Upper lobe of right lung (tissue), 1 donor: Measurements from ENCODE around the gene SMAD6. TPM values are rescaled to one million over a fixed set of nuclear protein-coding genes. Genes with fewer than 3 reads are reported as not detected.

ENCODE experiments used
- ATAC-seq: fragments of 200-7000 bp; cut with Tn5 transposase; one replicate; pipeline ENCODE4 v1.9.1; 2020; ENCODE audit warnings: mild to moderate bottlenecking, moderate library complexity
- DNase-seq: peaks from one replicate; pipeline ENCODE4 v3.0.0-alpha.2; 2020
- H3K27ac ChIP-seq: fragments of 200-600 bp; one replicate; pipeline ENCODE4 v1.8.0; 2022
- H3K27me3 ChIP-seq: fragments of 200-600 bp; one replicate; pipeline ENCODE4 v1.8.0; 2022; ENCODE audit warnings: mild to moderate bottlenecking
- H3K36me3 ChIP-seq: fragments of 200-600 bp; one replicate; pipeline ENCODE4 v1.8.0; 2022
- H3K4me1 ChIP-seq: fragments of 200-600 bp; one replicate; pipeline ENCODE4 v1.8.0; 2022
- H3K4me3 ChIP-seq: fragments of 200-600 bp; one replicate; pipeline ENCODE4 v1.8.0; 2022; ENCODE audit warnings: mild to moderate bottlenecking
- H3K9me3 ChIP-seq: fragments of 200-600 bp; one replicate; pipeline ENCODE4 v1.8.0; 2022
- intact Hi-C: fragments of 100-400 bp; cut with DNase I; formaldehyde crosslinking; loops from one replicate; pipeline ENCODE4 v1.11.0; 2022
- total RNA-seq: library from RNA; stranded (reverse); fragmentation: NEBNext Ultra II Directional; extraction: Animal tissue kit (Norgen Biotek cat#: 25700); gene quantifications from one replicate; pipeline ENCODE4 v1.2.1, GENCODE V29; 2021
- TF ChIP-seq, protein P1 (sequence below): fragments of 200-600 bp; IDR thresholded peaks from one replicate; pipeline ENCODE4 v1.8.0; 2022; ENCODE audit warnings: antibody characterized with exemption
- donor health status: DM: no; HTN: yes; CAD: no; lungs with severe emphysema.

SMAD6 gene
- total RNA-seq, 1 donor from 2014 or later = 167 TPM

DNA sequence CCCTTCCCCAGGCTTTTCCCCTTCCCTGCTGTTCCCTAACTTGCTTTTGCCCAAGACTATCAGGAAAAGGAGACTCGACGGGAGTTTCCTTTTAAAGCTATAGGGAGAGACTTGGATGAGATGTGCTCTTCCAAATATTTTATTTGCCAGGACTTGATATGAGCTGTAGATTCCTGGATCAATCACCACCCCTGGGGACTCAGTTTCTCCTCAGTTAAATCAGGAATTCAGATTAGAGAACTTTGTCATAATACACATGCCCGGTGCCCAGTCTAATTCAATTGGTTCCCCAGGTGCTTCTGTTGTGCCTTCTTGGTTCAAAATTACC is 46.6 kb downstream of the SMAD6 start:
- no peaks in the 10 kb centered on the region for H3K36me3 ChIP-seq
- H3K4me3 ChIP-seq = no peak overlapping the region
- intact Hi-C loops = no loop called here
- ATAC-seq = no peak
- TF ChIP-seq, protein P1, sequence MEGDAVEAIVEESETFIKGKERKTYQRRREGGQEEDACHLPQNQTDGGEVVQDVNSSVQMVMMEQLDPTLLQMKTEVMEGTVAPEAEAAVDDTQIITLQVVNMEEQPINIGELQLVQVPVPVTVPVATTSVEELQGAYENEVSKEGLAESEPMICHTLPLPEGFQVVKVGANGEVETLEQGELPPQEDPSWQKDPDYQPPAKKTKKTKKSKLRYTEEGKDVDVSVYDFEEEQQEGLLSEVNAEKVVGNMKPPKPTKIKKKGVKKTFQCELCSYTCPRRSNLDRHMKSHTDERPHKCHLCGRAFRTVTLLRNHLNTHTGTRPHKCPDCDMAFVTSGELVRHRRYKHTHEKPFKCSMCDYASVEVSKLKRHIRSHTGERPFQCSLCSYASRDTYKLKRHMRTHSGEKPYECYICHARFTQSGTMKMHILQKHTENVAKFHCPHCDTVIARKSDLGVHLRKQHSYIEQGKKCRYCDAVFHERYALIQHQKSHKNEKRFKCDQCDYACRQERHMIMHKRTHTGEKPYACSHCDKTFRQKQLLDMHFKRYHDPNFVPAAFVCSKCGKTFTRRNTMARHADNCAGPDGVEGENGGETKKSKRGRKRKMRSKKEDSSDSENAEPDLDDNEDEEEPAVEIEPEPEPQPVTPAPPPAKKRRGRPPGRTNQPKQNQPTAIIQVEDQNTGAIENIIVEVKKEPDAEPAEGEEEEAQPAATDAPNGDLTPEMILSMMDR = no peak
- H3K27ac ChIP-seq = no peak overlapping the region
- H3K4me1 ChIP-seq = peaks cover 73% of the 10 kb centered on the region
- no peaks in the 10 kb centered on the region for H3K9me3 ChIP-seq
- no peaks in the 10 kb centered on the region for H3K27me3 ChIP-seq
- DNase-seq = no peak

DNA sequence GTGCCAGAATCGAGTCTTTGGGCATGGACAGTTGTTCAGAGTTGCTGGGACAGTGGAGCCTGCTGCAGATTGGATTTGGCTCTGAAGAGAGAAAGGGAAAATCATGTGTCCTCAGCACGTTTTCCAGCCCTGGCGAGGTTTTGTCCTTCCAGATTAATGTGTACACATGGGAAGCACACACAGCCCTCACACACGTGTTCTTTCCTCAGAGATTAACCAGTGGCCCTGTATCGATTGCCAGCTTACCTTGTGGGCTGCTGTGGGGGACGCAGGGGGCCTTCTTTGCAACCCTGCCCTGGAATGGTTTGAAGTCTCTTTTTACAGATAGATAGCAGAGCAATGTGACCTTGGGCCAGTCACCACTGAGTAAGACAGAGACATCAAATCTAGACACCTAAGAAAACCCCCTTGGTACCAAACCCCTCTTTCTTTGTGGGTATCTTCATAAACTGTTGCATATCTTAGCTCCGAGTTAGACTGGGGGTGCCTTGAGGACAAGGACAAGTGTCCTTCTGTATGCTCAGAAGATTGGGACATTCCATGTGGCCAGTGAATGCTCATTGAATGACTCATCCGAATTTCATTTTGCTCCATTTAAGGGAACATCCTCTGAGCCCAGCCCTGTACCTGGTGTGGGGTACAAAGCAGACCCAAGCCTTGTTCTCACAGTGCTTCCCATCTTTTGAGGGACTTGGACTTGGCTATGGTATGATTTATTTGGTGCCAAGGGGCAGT is 48.0 kb downstream of the SMAD6 start:
- H3K9me3 ChIP-seq = peaks cover 1% of the 10 kb centered on the region
- H3K27ac ChIP-seq = no peak overlapping the region
- H3K36me3 ChIP-seq = no peaks in the 10 kb centered on the region
- peaks cover 67% of the 10 kb centered on the region for H3K4me1 ChIP-seq
- intact Hi-C loops = no loop called here
- DNase-seq (peak; percentile 13), ATAC-seq (peak; percentile 5)
- H3K27me3 ChIP-seq = no peaks in the 10 kb centered on the region
- no peak overlapping the region for H3K4me3 ChIP-seq
- TF ChIP-seq, protein P1 = no peak

DNA sequence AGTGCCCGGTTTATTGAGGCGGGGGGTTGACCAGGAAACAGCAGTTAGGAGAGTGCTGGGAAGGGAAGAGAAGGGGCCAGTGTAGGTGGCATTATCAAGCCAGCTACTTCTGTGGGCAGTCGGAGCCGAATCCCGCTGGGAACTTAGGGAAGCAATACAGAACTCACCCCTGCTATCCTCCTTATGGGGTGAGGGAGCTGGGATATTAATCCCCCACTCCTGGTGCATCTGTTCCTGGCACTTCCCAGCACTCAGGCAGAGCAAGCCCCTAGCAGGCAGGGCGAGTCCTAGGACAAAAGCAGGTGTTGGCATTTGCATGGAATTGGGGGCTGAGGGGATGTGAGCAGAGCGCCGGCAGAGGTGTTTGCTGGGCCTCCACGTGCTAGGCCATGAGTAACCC is 48.6 kb downstream of the SMAD6 start:
- TF ChIP-seq, protein P1 = no peak
- H3K27me3 ChIP-seq = no peaks in the 10 kb centered on the region
- no peak overlapping the region for H3K4me3 ChIP-seq
- DNase-seq = peak; percentile 34
- intact Hi-C loops = no loop called here
- H3K9me3 ChIP-seq = peaks cover 7% of the 10 kb centered on the region
- no peak for ATAC-seq
- H3K4me1 ChIP-seq = peaks cover 65% of the 10 kb centered on the region
- H3K27ac ChIP-seq = no peak overlapping the region
- H3K36me3 ChIP-seq = no peaks in the 10 kb centered on the region

DNA sequence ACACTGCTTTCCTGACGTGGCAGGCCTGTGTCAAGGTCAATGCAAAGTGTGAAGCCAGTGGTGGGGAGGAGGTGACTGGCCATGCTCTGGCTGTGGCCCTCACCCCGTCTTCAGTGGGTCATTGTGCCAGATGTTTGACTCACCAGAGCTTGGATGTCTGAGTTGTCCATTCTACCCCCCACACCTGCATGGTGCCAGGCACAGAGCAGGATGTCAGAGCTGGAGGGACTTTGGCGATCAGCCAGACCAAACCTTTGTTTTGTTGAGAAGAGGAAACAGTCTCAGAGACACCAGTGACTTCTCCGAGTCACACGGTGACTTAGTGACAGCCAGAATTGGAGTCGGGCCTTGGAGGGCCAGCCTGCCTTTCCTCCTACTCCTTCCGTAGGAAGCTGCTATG is 49.5 kb downstream of the SMAD6 start:
- Histone ChIP-seq H3K4me1 (peaks cover 64% of the 10 kb centered on the region), H3K27ac (peak overlapping the region; percentile 1), H3K36me3 (no peaks in the 10 kb centered on the region), H3K4me3 (no peak overlapping the region), H3K9me3 (peaks cover 7% of the 10 kb centered on the region), H3K27me3 (no peaks in the 10 kb centered on the region)
- intact Hi-C loops = no loop called here
- ATAC-seq = peak; percentile 37
- peak; percentile 53 for DNase-seq
- TF ChIP-seq, protein P1 = no peak

DNA sequence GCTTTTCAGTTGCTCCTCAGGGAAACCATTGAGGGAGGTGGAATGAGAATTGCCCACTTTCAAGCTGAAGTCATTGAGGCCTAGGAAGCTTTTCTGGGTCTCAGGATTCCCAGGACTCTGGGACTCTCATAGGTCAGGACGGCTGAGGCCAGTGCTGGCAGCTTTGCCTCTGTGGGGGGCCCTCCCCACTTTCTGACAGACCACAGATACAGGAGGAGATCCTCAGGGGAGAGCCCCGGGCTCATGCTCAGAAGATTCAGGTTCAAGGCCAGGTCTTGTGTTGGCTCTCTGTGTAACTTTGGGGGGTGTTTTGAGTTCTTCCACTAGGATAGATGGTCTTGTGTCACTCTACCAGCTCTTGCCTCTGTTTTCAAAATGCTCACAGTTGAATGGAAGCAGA is 50.0 kb downstream of the SMAD6 start:
- H3K4me1 ChIP-seq = peaks cover 65% of the 10 kb centered on the region
- peaks cover 7% of the 10 kb centered on the region for H3K9me3 ChIP-seq
- TF ChIP-seq, protein P1 = no peak
- H3K4me3 ChIP-seq = no peak overlapping the region
- no peaks in the 10 kb centered on the region for H3K27me3 ChIP-seq
- no peaks in the 10 kb centered on the region for H3K36me3 ChIP-seq
- peak overlapping the region; percentile 1 for H3K27ac ChIP-seq
- intact Hi-C loops = no loop called here
- no peak for DNase-seq
- no peak for ATAC-seq
